H1 (cell line): ENCODE data around the gene IL31RA. TPM values are rescaled to one million over a fixed set of nuclear protein-coding genes. Genes with fewer than 3 reads are reported as not detected.

ENCODE experiments used
- CTCF ChIA-PET: fragments of 300-600 bp; sonication (Branson Sonifier 250); formaldehyde crosslinking; loops from one replicate; lab custom pipeline; 2021; ENCODE audit not compliant: partially characterized antibody; lab: Charles Lee
- POLR2A ChIA-PET: fragments of 300-600 bp; sonication (Branson Sonifier 250); formaldehyde crosslinking; loops from one replicate; lab custom pipeline; 2021; ENCODE audit warnings: inconsistent platforms; ENCODE audit not compliant: partially characterized antibody; lab: Charles Lee
- DNase-seq, 2 experiments: peaks; one replicate each; pipeline versions ENCODE4 v3.0.0 to v3.0.0-alpha.2; 2010 to 2022; ENCODE audit warnings: low spot score in 2 of 2, low read depth in 1 of 2, mixed read lengths in 1 of 2
- FAIRE-seq: peaks from 2 replicates; lab custom pipeline; 2011; peaks lifted over from hg19 to GRCh38; lab: Jason Lieb, UNC
- H2AFZ ChIP-seq: 2 replicates; pipeline ENCODE4 v1.8.1; 2012; ENCODE audit warnings: low read length, inconsistent platforms
- H2AK5ac ChIP-seq: 2 replicates; pipeline ENCODE4 v1.6.1; 2013; ENCODE audit warnings: low read depth, low read length
- H2BK120ac ChIP-seq: replicated peaks from 2 replicates; pipeline ENCODE3; 2013; ENCODE audit warnings: low read depth, low read length, inconsistent platforms
- H2BK12ac ChIP-seq: 2 replicates; pipeline ENCODE4 v1.6.1; 2013; ENCODE audit warnings: low read depth, low read length
- H2BK15ac ChIP-seq: 2 replicates; pipeline ENCODE4 v1.6.1; 2013; ENCODE audit warnings: low read length
- H2BK20ac ChIP-seq: 2 replicates; pipeline ENCODE4 v1.6.1; 2013; ENCODE audit warnings: low read length
- H2BK5ac ChIP-seq: 2 replicates; pipeline ENCODE4 v1.6.1; 2013; ENCODE audit warnings: low read depth, low read length
- H3K14ac ChIP-seq: 2 replicates; pipeline ENCODE4 v1.6.1; 2013; ENCODE audit warnings: inconsistent platforms; ENCODE audit not compliant: insufficient read length
- H3K18ac ChIP-seq: 2 replicates; pipeline ENCODE4 v1.6.1; 2013; ENCODE audit warnings: low read length; ENCODE audit errors: extremely low read depth
- H3K23ac ChIP-seq: 2 replicates; pipeline ENCODE4 v1.6.1; 2013; ENCODE audit warnings: inconsistent platforms; ENCODE audit not compliant: insufficient read length
- H3K23me2 ChIP-seq: 2 replicates; pipeline ENCODE4 v1.6.1; 2013; ENCODE audit warnings: low read depth, low read length
- H3K27ac ChIP-seq: 2 replicates; pipeline ENCODE4 v1.6.1; 2011; ENCODE audit warnings: low read depth, low read length, inconsistent platforms
- H3K27me3 ChIP-seq, 4 experiments: replicated peaks in 1 of 4; 1 replicate in 1 of 4; 2 replicates in 3 of 4; pipeline versions ENCODE4 v1.6.1 to v1.8.1; 2011 to 2013; ENCODE audit warnings: low read length in 3 of 4, mild to moderate bottlenecking in 3 of 4, inconsistent platforms in 2 of 4, mixed read lengths in 2 of 4, moderate library complexity in 1 of 4; ENCODE audit not compliant: control insufficient read depth in 3 of 4, insufficient read depth in 3 of 4; ENCODE audit errors: extremely low read depth in 1 of 4
- H3K36me3 ChIP-seq, 4 experiments: 2 replicates each; pipeline versions ENCODE4 v1.6.1 to v1.8.1; 2011 to 2013; ENCODE audit warnings: mild to moderate bottlenecking in 4 of 4, low read length in 3 of 4, moderate library complexity in 2 of 4, control low read depth in 1 of 4, inconsistent platforms in 1 of 4; ENCODE audit not compliant: insufficient read depth in 4 of 4, control insufficient read depth in 2 of 4
- H3K4ac ChIP-seq: replicated peaks from 2 replicates; pipeline ENCODE3; 2013; ENCODE audit warnings: low read length, low read depth, mixed read lengths, inconsistent platforms; ENCODE audit not compliant: insufficient read length
- H3K4me1 ChIP-seq, 4 experiments: replicated peaks in 1 of 4; 1 replicate in 1 of 4; 2 replicates in 3 of 4; pipeline versions ENCODE4 v1.6.1 to v1.8.1; 2011 to 2013; ENCODE audit warnings: low read length in 3 of 4, inconsistent platforms in 2 of 4, mixed read lengths in 1 of 4; ENCODE audit not compliant: insufficient read depth in 4 of 4, control insufficient read depth in 3 of 4
- H3K4me2 ChIP-seq, 2 experiments: 2 replicates each; pipeline versions ENCODE4 v1.6.1 to v1.8.1; 2011 to 2013; ENCODE audit warnings: low read depth in 2 of 2, low read length in 2 of 2, control low read depth in 1 of 2, inconsistent platforms in 1 of 2, mild to moderate bottlenecking in 1 of 2; ENCODE audit not compliant: insufficient read depth in 1 of 2
- H3K4me3 ChIP-seq, 4 experiments: fragments of 200-600, 300-600 bp in 1 of 4; sonication (generic), shearing (Covaris generic), sonication (Bioruptor Twin) in 1 of 4; 2 replicates each; pipeline versions ENCODE4 v1.5.1 to v1.8.1; 2011 to 2016; ENCODE audit warnings: low read length in 4 of 4, low read depth in 3 of 4, control low read depth in 2 of 4, inconsistent platforms in 2 of 4, mild to moderate bottlenecking in 2 of 4, mixed read lengths in 1 of 4, moderate library complexity in 1 of 4; ENCODE audit not compliant: insufficient read depth in 2 of 4; ENCODE audit errors: extremely low read depth in 1 of 4
- H3K56ac ChIP-seq: replicated peaks from 2 replicates; pipeline ENCODE3; 2013; ENCODE audit warnings: low read depth, mild to moderate bottlenecking, mixed read lengths, low read length, inconsistent platforms; ENCODE audit not compliant: insufficient read length
- H3K79me1 ChIP-seq: 2 replicates; pipeline ENCODE4 v1.6.1; 2013; ENCODE audit warnings: low read depth, low read length, control low read depth
- H3K79me2 ChIP-seq, 2 experiments: 2 replicates each; pipeline versions ENCODE4 v1.6.1 to v1.8.1; 2012 to 2013; ENCODE audit warnings: low read length in 2 of 2, mild to moderate bottlenecking in 2 of 2, inconsistent platforms in 1 of 2; ENCODE audit not compliant: insufficient read depth in 2 of 2, control insufficient read depth in 1 of 2
- H3K9ac ChIP-seq, 4 experiments: replicated peaks in 1 of 4; 1 replicate in 1 of 4; 2 replicates in 3 of 4; pipeline versions ENCODE4 v1.6.1 to v1.8.1; 2011 to 2013; ENCODE audit warnings: low read depth in 3 of 4, low read length in 3 of 4, control low read depth in 2 of 4, mild to moderate bottlenecking in 2 of 4, moderate library complexity in 2 of 4, inconsistent platforms in 1 of 4; ENCODE audit errors: extremely low read depth in 1 of 4
- H3K9me3 ChIP-seq, 2 experiments: 2 replicates each; pipeline versions ENCODE4 v1.6.1 to v1.8.1; 2012 to 2013; ENCODE audit warnings: mild to moderate bottlenecking in 2 of 2, moderate library complexity in 2 of 2, control low read depth in 1 of 2, inconsistent platforms in 1 of 2, low read depth in 1 of 2, low read length in 1 of 2, mixed read lengths in 1 of 2; ENCODE audit not compliant: insufficient read depth in 2 of 2
- H4K20me1 ChIP-seq, 2 experiments: replicated peaks in 1 of 2; 2 replicates each; pipeline versions ENCODE3 to v1.8.1; 2011 to 2013; ENCODE audit warnings: inconsistent platforms in 2 of 2, low read length in 2 of 2, mild to moderate bottlenecking in 1 of 2; ENCODE audit not compliant: insufficient read depth in 2 of 2, control insufficient read depth in 1 of 2
- H4K5ac ChIP-seq: 2 replicates; pipeline ENCODE4 v1.6.1; 2013; ENCODE audit warnings: low read length, low read depth, mixed read lengths, inconsistent platforms; ENCODE audit not compliant: insufficient read length
- H4K8ac ChIP-seq: 2 replicates; pipeline ENCODE4 v1.8.0; 2013; ENCODE audit warnings: mild to moderate bottlenecking, moderate library complexity, low read length, inconsistent platforms; ENCODE audit not compliant: insufficient read depth; ENCODE audit errors: extremely low read depth
- H4K91ac ChIP-seq: replicated peaks from 2 replicates; pipeline ENCODE3; 2013; ENCODE audit warnings: low read length, mixed read lengths, inconsistent platforms; ENCODE audit not compliant: insufficient read length
- CTCF ChIP-seq, 3 experiments: IDR thresholded peaks; 1 replicate in 2 of 3; 2 replicates in 1 of 3; pipeline versions ENCODE4 v1.5.1 to v1.6.1; 2011; ENCODE audit warnings: low read length in 3 of 3, mild to moderate bottlenecking in 3 of 3, inconsistent platforms in 2 of 3, low read depth in 1 of 3, moderate library complexity in 1 of 3; ENCODE audit not compliant: insufficient read depth in 1 of 3; ENCODE audit errors: control extremely low read depth in 1 of 3
- EP300 ChIP-seq, 2 experiments: IDR thresholded peaks; 1 replicate in 1 of 2; 2 replicates in 1 of 2; pipeline ENCODE4 v1.6.1; 2011 to 2012; ENCODE audit warnings: low read depth in 2 of 2, low read length in 2 of 2, mild to moderate bottlenecking in 2 of 2, borderline replicate concordance in 1 of 2, inconsistent platforms in 1 of 2, moderate library complexity in 1 of 2
- HDAC2 ChIP-seq, 2 experiments: fragments of 300-600 bp in 1 of 2; sonication (generic) in 1 of 2; IDR thresholded peaks; 2 replicates each; pipeline ENCODE4 v1.6.1; 2011 to 2012; ENCODE audit warnings: low read depth in 2 of 2, low read length in 2 of 2, mild to moderate bottlenecking in 2 of 2, moderate library complexity in 2 of 2, borderline replicate concordance in 1 of 2, inconsistent platforms in 1 of 2
- HDAC6 ChIP-seq: IDR thresholded peaks from one replicate; pipeline ENCODE4 v1.7.1; 2012; ENCODE audit warnings: low read depth, mild to moderate bottlenecking, inconsistent platforms, low read length, moderate library complexity
- KDM1A ChIP-seq: fragments of 200-600, 300-600 bp; sonication (generic); IDR thresholded peaks from 2 replicates; pipeline ENCODE4 v1.7.1; 2016; ENCODE audit warnings: mild to moderate bottlenecking, low read length, borderline replicate concordance
- MAFK ChIP-seq: IDR thresholded peaks from 2 replicates; pipeline ENCODE4 v1.6.1; 2012; ENCODE audit warnings: low read depth, mild to moderate bottlenecking, improper control_type of control experiment, low read length
- MAX ChIP-seq: IDR thresholded peaks from 2 replicates; pipeline ENCODE4 v1.6.1; 2012; ENCODE audit warnings: inconsistent platforms
- POLR2A ChIP-seq, 2 experiments: IDR thresholded peaks; 1 replicate in 1 of 2; 2 replicates in 1 of 2; pipeline ENCODE4 v1.6.1; 2011; ENCODE audit warnings: low read depth in 2 of 2, low read length in 2 of 2, mild to moderate bottlenecking in 2 of 2; ENCODE audit errors: control extremely low read depth in 1 of 2
- SIN3A ChIP-seq, 2 experiments: IDR thresholded peaks in 1 of 2; conservative IDR thresholded peaks in 1 of 2; 2 replicates each; pipeline ENCODE4 v1.6.1; 2011 to 2012; ENCODE audit warnings: low read length in 2 of 2, improper control_type of control experiment in 1 of 2, low read depth in 1 of 2, mild to moderate bottlenecking in 1 of 2
- SP4 ChIP-seq: IDR thresholded peaks from 2 replicates; pipeline ENCODE4 v1.6.1; 2012; ENCODE audit warnings: low read length, inconsistent platforms
- TBP ChIP-seq: IDR thresholded peaks from 2 replicates; pipeline ENCODE4 v1.6.1; 2011; ENCODE audit warnings: low read depth, low read length, improper control_type of control experiment
- TCF12 ChIP-seq: IDR thresholded peaks from 2 replicates; pipeline ENCODE4 v1.6.1; 2011; ENCODE audit warnings: low read depth, mild to moderate bottlenecking, low read length
- WGBS, 2 experiments: shearing (Covaris generic) in 1 of 2; methylation state at CpG; one replicate each; pipeline versions ENCODE4 v1.1.6 to v1.1.7; 2013 to 2015; ENCODE audit warnings: low lambda C conversion rate in 2 of 2, mixed read lengths in 2 of 2, inconsistent platforms in 1 of 2, low coverage in 1 of 2, missing lambda C conversion rate in 1 of 2; ENCODE audit not compliant: insufficient replicate concordance in 2 of 2, insufficient coverage in 1 of 2, insufficient read length in 1 of 2; ENCODE audit errors: extremely low coverage in 1 of 2, missing lambda C conversion rate in 1 of 2; 5-methylcytosine and 5-hydroxymethylcytosine counted together
- polyA plus RNA-seq, 7 experiments: library from polyadenylated mRNA; depleted of rRNA in 3 of 7; stranded (reverse) in 5 of 7; unstranded in 2 of 7; fragments of >200 nt in 5 of 7; fragments of 200-250 nt in 2 of 7; gene quantifications; 1 replicate in 5 of 7; 2 replicates in 1 of 7; 4 replicates in 1 of 7; pipeline versions ENCODE4 v1.2.1 to v1.2.3, GENCODE V29; 2011 to 2013; ENCODE audit warnings: missing spikeins in 2 of 7, mixed read lengths in 2 of 7
- total RNA-seq: library from RNA; stranded (reverse); fragmentation: NEBNext Ultra II Directional; extraction: Animal tissue kit (Norgen Biotek cat#: 25700); gene quantifications from 2 replicates; pipeline ENCODE4 v1.2.1, GENCODE V29; 2021

IL31RA gene
- total and polyA plus RNA-seq, 2 of the 8 experiments (the other 6 are each of a cell fraction or from before 2014, with no cell fraction given): not detected

- no peak for DNase-seq
- Histone ChIP-seq H2BK12ac (no peak overlapping the region), H2BK15ac (no peak overlapping the region), H3K14ac (no peak overlapping the region), H3K23ac (no peak overlapping the region), H2AK5ac (no peak overlapping the region), H3K27me3 (no peaks in the 10 kb centered on the region), H4K8ac (no peak overlapping the region), H3K9me3 (no peaks in the 10 kb centered on the region), H4K20me1 (no peaks in the 10 kb centered on the region), H2BK5ac (no peak overlapping the region), H3K23me2 (no peaks in the 10 kb centered on the region), H3K18ac (no peak overlapping the region), H2BK20ac (no peak overlapping the region), H3K4me2 (no peak overlapping the region), H4K5ac (no peak overlapping the region), H3K56ac (no peak overlapping the region), H2AFZ (no peak overlapping the region), H3K79me1 (no peaks in the 10 kb centered on the region), H3K79me2 (no peaks in the 10 kb centered on the region), H3K4ac (no peak overlapping the region), H3K4me3 (no peak overlapping the region), H3K9ac (no peak overlapping the region), H3K36me3 (no peaks in the 10 kb centered on the region), H3K4me1 (no peaks in the 10 kb centered on the region), H4K91ac (no peak overlapping the region), H2BK120ac (no peak overlapping the region), H3K27ac (no peak overlapping the region)
- ChIA-PET POLR2A (no interaction called here), CTCF (no interaction called here)
- no peak for FAIRE-seq
- WGBS, 2 experiments: 76% methylated on average over 3 of the region's 3 CpGs; no CpG with 5 or more reads in 1 of the 2 experiments
- TF ChIP-seq MAX (no peak), POLR2A (IDR thresholded peaks at IDR 0.05; ENCODE audit: control extremely low read depth in 1 of 2, low read depth in 2 of 2, low read length in 2 of 2) (no peak), HDAC6 (no peak), TCF12 (no peak), HDAC2 (IDR thresholded peaks at IDR 0.05; ENCODE audit: borderline replicate concordance in 1 of 2, low read depth in 2 of 2, low read length in 2 of 2) (no peak), EP300 (IDR thresholded peaks at IDR 0.05; ENCODE audit: borderline replicate concordance in 1 of 2, low read depth in 2 of 2, low read length in 2 of 2) (no peak), TBP (no peak), MAFK (no peak), SP4 (no peak), KDM1A (no peak), SIN3A (conservative IDR thresholded peaks at IDR 0.05 in 1 of 2, IDR thresholded peaks at IDR 0.05 in 1 of 2; ENCODE audit: low read depth in 1 of 2, low read length in 2 of 2) (no peak), CTCF (IDR thresholded peaks at IDR 0.05; ENCODE audit: control extremely low read depth in 1 of 3, insufficient read depth in 1 of 3, low read depth in 1 of 3, low read length in 3 of 3) (no peak)
These were observed 2.7 kb downstream of the IL31RA start for GRCh38 chr5:55853818-55854217.
